Measurements from ENCODE around the gene PDGFRB. TPM values are rescaled to one million over a fixed set of nuclear protein-coding genes. Genes with fewer than 3 reads are reported as not detected.

Gene PDGFRB
- total RNA-seq, 1 experiment from 2014 or later, result 113 TPM

GRCh38 chr5:150142185-150142958 is 13.3 kb downstream of the PDGFRB start:
- DNase-seq (ENCODE audit: low read depth in 1 of 2, low spot score in 2 of 2), result no peak

GRCh38 chr5:150141544-150142184 is 14.0 kb downstream of the PDGFRB start:
- DNase-seq (ENCODE audit: low read depth in 1 of 2, low spot score in 2 of 2), result peak; percentile 85 to 92
- Histone ChIP-seq H3K9me3 (replicated peaks) (no peaks in the 10 kb centered on the region), H3K36me3 (peaks cover 52% of the 10 kb centered on the region), H3K27me3 (replicated peaks) (no peaks in the 10 kb centered on the region), H3K27ac (peak overlapping the region; percentile 97), H3K4me1 (replicated peaks) (peaks cover 96% of the 10 kb centered on the region), H3K4me3 (no peak overlapping the region)

More at GRCh38 chr5:150142185-150142958, 13.3 kb downstream of the PDGFRB start:
- peaks cover 89% of the 10 kb centered on the region for H3K4me1 ChIP-seq (replicated peaks)
- H3K9me3 ChIP-seq (replicated peaks), result no peaks in the 10 kb centered on the region
- peaks cover 48% of the 10 kb centered on the region for H3K36me3 ChIP-seq
- no peak overlapping the region for H3K4me3 ChIP-seq
- H3K27me3 ChIP-seq (replicated peaks), result no peaks in the 10 kb centered on the region
- H3K27ac ChIP-seq, result peak overlapping the region; percentile 97

- Histone ChIP-seq H3K4me3 (no peak overlapping the region), H3K27ac (peak overlapping the region; percentile 97), H3K4me1 (replicated peaks) (peaks cover 96% of the 10 kb centered on the region), H3K36me3 (peaks cover 52% of the 10 kb centered on the region), H3K27me3 (replicated peaks) (no peaks in the 10 kb centered on the region), H3K9me3 (replicated peaks) (no peaks in the 10 kb centered on the region)
- peak; percentile 88 to 93 for DNase-seq (ENCODE audit: low read depth in 1 of 2, low spot score in 2 of 2)
Measured at GRCh38 chr5:150140830-150141229, 14.8 kb downstream of the PDGFRB start.

- H3K27me3 ChIP-seq (replicated peaks), result no peaks in the 10 kb centered on the region
- peak; percentile 93 to 95 for DNase-seq (ENCODE audit: low read depth in 1 of 2, low spot score in 2 of 2)
- H3K36me3 ChIP-seq, result peaks cover 59% of the 10 kb centered on the region
- H3K27ac ChIP-seq, result peak overlapping the region; percentile 97
- no peaks in the 10 kb centered on the region for H3K9me3 ChIP-seq (replicated peaks)
- peaks cover 81% of the 10 kb centered on the region for H3K4me1 ChIP-seq (replicated peaks)
- no peak overlapping the region for H3K4me3 ChIP-seq
Measured at GRCh38 chr5:150139334-150139733, 16.3 kb downstream of the PDGFRB start.

- no peak overlapping the region for H3K4me3 ChIP-seq
- no peaks in the 10 kb centered on the region for H3K27me3 ChIP-seq (replicated peaks)
- H3K9me3 ChIP-seq (replicated peaks), result no peaks in the 10 kb centered on the region
- H3K36me3 ChIP-seq, result peaks cover 59% of the 10 kb centered on the region
- peak; percentile 99 to 100 for DNase-seq (ENCODE audit: low read depth in 1 of 2, low spot score in 2 of 2)
- peaks cover 74% of the 10 kb centered on the region for H3K4me1 ChIP-seq (replicated peaks)
- peak overlapping the region; percentile 97 for H3K27ac ChIP-seq
Measured at GRCh38 chr5:150138551-150139265, 16.9 kb downstream of the PDGFRB start.

GRCh38 chr5:150137997-150138396 is 17.6 kb downstream of the PDGFRB start:
- no peak for DNase-seq (ENCODE audit: low read depth in 1 of 2, low spot score in 2 of 2)
- H3K4me3 ChIP-seq, result no peak overlapping the region
- H3K27me3 ChIP-seq (replicated peaks), result no peaks in the 10 kb centered on the region

GRCh38 chr5:150137168-150137957 is 18.3 kb downstream of the PDGFRB start:
- Histone ChIP-seq H3K27ac (peak overlapping the region; percentile 97), H3K4me3 (no peak overlapping the region), H3K4me1 (replicated peaks) (peaks cover 61% of the 10 kb centered on the region), H3K9me3 (replicated peaks) (no peaks in the 10 kb centered on the region), H3K27me3 (replicated peaks) (no peaks in the 10 kb centered on the region), H3K36me3 (peaks cover 70% of the 10 kb centered on the region)
- DNase-seq (ENCODE audit: low read depth in 1 of 2, low spot score in 2 of 2), result peak; percentile 85 to 91

More at GRCh38 chr5:150137997-150138396, 17.6 kb downstream of the PDGFRB start:
- Histone ChIP-seq H3K9me3 (replicated peaks) (no peaks in the 10 kb centered on the region), H3K27ac (peak overlapping the region; percentile 97), H3K4me1 (replicated peaks) (peaks cover 67% of the 10 kb centered on the region), H3K36me3 (peaks cover 64% of the 10 kb centered on the region)

GRCh38 chr5:150136305-150137167 is 19.1 kb downstream of the PDGFRB start:
- H3K36me3 ChIP-seq, result peaks cover 73% of the 10 kb centered on the region

GRCh38 chr5:150135557-150136304 is 19.9 kb downstream of the PDGFRB start:
- no peaks in the 10 kb centered on the region for H3K27me3 ChIP-seq (replicated peaks)
- H3K4me3 ChIP-seq, result no peak overlapping the region
- H3K4me1 ChIP-seq (replicated peaks), result peaks cover 59% of the 10 kb centered on the region
- no peak overlapping the region for H3K27ac ChIP-seq
- H3K36me3 ChIP-seq, result peaks cover 74% of the 10 kb centered on the region
- no peak for DNase-seq (ENCODE audit: low read depth in 1 of 2, low spot score in 2 of 2)
- no peaks in the 10 kb centered on the region for H3K9me3 ChIP-seq (replicated peaks)

More at GRCh38 chr5:150136305-150137167, 19.1 kb downstream of the PDGFRB start:
- Histone ChIP-seq H3K4me1 (replicated peaks) (peaks cover 59% of the 10 kb centered on the region), H3K9me3 (replicated peaks) (no peaks in the 10 kb centered on the region), H3K4me3 (no peak overlapping the region), H3K27ac (peak overlapping the region; percentile 97), H3K27me3 (replicated peaks) (no peaks in the 10 kb centered on the region)
- no peak for DNase-seq (ENCODE audit: low read depth in 1 of 2, low spot score in 2 of 2)

GRCh38 chr5:150134198-150134588 is 21.5 kb downstream of the PDGFRB start:
- Histone ChIP-seq H3K36me3 (peaks cover 83% of the 10 kb centered on the region), H3K27ac (no peak overlapping the region), H3K27me3 (replicated peaks) (no peaks in the 10 kb centered on the region), H3K9me3 (replicated peaks) (no peaks in the 10 kb centered on the region), H3K4me3 (no peak overlapping the region), H3K4me1 (replicated peaks) (peaks cover 58% of the 10 kb centered on the region)
- DNase-seq (ENCODE audit: low read depth in 1 of 2, low spot score in 2 of 2), result no peak

GRCh38 chr5:150133581-150134197 is 22.0 kb downstream of the PDGFRB start:
- no peak overlapping the region for H3K27ac ChIP-seq
- peaks cover 53% of the 10 kb centered on the region for H3K4me1 ChIP-seq (replicated peaks)
- no peaks in the 10 kb centered on the region for H3K27me3 ChIP-seq (replicated peaks)
- H3K4me3 ChIP-seq, result no peak overlapping the region
- H3K36me3 ChIP-seq, result peaks cover 88% of the 10 kb centered on the region
- no peak for DNase-seq (ENCODE audit: low read depth in 1 of 2, low spot score in 2 of 2)
- no peaks in the 10 kb centered on the region for H3K9me3 ChIP-seq (replicated peaks)

GRCh38 chr5:150132740-150133139 is 22.9 kb downstream of the PDGFRB start:
- DNase-seq (ENCODE audit: low read depth in 1 of 2, low spot score in 2 of 2), result no peak
- Histone ChIP-seq H3K27ac (no peak overlapping the region), H3K4me1 (replicated peaks) (peaks cover 43% of the 10 kb centered on the region), H3K4me3 (no peak overlapping the region), H3K36me3 (peaks cover 98% of the 10 kb centered on the region), H3K9me3 (replicated peaks) (no peaks in the 10 kb centered on the region), H3K27me3 (replicated peaks) (no peaks in the 10 kb centered on the region)

Measured in SJSA1 (cell line).